ENCODE data around the gene METTL1.

The METTL1 gene

DNA sequence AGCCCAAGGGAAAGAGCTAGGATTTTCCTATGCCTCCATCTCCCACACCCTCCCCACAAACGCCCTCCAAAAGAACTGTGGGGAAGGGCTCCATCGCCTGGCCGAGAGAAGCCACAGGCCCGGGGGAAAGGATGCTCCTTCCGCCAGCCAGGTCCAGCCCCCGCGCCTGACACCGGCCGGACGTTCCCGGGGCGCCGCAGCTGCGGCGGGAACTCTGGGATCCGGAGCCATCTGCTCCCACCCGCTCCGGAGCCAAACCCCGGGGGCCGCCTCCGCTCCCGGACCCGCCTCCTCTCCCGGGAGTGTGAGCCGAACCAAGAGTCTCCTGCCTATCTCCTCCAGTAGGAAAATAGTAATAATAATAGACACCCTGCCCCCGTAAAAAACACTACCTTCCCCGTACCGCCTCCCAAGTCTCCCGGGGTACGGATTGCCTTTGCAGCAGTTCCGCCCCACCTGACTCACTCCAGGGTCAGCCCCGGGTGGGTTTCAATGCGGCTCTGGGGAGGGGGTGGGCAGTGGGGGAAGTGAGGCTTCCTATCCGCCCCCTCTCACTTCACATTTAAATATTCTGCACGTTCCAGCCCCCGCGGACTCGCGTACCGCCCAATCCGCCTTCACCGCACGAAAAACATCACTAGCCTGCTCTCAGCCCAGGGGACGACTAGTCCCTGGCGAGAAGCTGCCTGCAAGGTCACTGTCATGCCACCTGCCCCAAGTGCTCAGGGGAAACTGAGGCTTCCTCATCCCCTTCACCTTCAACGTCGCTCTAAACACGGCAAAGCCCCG, 35.8 kb downstream of the METTL1 start:
- DNase-seq, result peak; percentile 22

GRCh38 chr12:57735198-57735855, 36.6 kb downstream of the METTL1 start:
- DNase-seq, result no peak

GRCh38 chr12:57734591-57734990, 37.3 kb downstream of the METTL1 start:
- DNase-seq, result no peak

GRCh38 chr12:57733928-57734327, 38.0 kb downstream of the METTL1 start:
- DNase-seq, result no peak

DNA sequence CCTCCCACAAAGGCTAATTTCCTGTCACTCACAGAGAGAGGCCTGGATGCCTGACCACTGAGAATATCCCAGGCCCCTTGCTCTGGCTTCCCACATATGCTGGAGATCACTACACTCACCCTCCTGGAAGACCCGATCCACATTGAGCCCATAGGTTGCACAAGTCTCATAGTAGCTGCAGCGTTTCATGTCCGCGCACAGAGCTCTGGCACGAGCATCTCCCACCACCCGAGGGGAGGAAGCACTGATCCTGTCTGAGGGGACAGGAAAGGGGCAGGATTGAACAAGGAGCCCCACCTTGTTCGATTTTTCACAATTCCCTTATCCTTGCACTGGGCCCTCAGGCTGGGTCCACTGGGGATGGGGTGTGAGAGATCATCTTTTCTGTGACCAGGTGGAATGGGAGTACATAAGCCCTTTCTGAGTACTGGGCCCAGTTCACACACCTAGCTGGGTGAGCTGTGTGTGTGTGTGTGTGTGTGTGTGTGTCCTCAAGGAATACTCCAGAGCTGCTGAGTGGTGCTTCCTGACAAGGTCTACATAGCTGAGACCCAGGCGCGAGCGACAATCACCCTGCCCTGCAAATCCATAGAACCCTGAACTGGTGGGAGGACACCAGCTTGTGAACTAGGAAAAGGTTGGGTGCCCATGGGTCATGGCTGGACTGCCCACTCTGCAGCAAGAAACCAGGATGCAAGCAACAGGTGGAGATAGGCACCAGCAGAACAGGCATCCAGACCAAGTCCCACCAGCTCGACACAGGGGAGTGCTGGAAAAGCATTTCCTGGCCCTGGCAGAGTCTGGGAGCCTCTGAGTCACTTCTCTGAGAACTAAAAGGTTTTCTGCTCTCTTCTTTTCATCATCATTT, 38.9 kb downstream of the METTL1 start:
- no peak for DNase-seq

DNA sequence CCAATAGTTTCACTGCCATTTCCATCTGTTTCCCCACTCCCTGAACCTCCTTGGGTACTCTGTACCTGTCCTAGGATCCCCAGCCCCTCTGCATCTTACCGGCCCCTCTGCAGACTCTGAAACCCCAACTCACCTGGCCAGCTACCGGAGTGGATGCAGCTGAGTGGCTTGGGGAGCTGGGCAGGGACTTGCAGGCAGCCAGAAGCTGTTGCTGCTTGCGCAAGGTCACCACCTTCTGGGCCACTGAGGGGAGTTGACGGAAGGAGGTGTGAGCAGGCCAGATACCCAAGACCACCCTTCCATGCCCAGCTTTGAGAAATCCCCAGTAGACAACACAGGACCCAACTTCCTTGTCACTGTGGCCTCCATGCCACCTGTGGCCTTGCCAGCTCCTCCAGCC, 39.6 kb downstream of the METTL1 start:
- no peak for DNase-seq

GRCh38 chr12:57731411-57732080, 40.4 kb downstream of the METTL1 start:
- no peak for DNase-seq

GRCh38 chr12:57730336-57731067, 41.4 kb downstream of the METTL1 start:
- no peak for DNase-seq

DNA sequence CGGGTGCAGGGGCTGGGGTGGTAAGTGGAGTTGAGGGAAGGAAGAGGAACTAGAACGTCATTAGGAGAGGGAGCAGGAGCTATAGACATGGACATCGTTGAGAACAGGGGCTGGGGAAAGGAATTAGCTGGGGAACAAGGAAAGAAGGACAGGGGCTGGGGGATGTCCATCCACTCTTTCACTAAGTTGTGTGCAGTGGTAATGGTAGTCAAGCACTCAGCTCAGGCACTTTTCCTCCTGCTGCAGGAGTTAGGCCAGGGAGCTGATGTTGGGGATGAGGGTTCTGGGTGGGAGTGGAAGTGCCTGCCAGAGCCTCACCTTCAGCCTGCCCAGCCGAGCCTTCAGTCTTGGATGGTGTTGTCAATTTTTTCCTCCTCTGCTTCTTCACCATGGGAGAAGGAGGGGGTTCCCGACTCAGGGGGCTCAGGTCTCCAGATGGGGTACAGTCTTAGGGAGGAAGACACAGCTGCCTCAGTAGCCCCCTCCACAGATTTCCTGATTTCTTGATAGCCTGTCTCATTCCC, 42.5 kb downstream of the METTL1 start:
- no peak for DNase-seq

GRCh38 chr12:57727758-57728395, 44.0 kb downstream of the METTL1 start:
- DNase-seq, result no peak

DNA sequence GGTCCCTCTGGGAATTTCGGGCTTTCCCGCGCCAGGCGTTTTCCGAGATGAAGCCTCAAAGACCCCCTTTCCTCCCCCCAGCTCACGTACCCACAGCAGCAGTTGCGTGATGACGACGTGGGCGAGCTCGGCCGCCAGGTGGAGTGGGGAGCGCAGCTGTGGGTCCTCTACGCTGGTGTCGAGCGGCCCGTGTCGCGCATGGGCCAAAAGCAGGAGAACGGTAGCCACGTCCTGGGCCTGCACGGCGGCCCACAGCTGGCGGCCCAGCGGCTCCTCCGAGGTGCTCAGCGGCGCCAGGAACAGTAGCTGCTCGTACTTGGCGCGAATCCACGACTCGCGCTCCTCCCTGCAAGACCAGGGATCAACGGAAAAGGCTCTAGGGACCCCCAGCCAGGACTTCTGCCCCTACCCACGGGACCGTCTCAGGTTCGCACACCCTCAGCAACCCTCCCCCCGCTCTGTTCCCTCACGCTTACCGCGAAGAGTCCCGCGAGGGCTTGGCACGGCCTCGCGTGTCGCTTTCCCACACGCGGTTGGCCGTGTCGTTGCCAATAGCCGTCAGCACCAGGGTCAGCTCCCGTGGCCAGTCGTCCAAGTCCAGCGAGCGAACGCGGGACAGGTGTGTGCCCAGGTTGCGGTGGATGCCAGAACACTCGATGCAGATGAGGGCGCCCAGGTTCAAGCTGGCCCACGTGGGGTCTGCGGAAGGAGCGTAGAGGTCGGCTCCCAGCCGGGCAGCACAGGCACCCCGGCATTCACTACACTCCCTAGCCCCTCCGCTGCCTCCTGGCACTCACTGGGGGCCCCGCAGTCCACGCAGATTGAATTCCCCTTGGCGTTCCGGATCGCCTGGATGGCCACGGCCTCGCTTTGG, 44.8 kb downstream of the METTL1 start:
- no peak for DNase-seq

GRCh38 chr12:57726151-57726883, 45.6 kb downstream of the METTL1 start:
- peak; percentile 41 for DNase-seq

- no peak for DNase-seq
Measured at GRCh38 chr12:57725851-57726150, 46.1 kb downstream of the METTL1 start.

- DNase-seq, result no peak
Measured at GRCh38 chr12:57724936-57725740, 46.8 kb downstream of the METTL1 start.

DNA sequence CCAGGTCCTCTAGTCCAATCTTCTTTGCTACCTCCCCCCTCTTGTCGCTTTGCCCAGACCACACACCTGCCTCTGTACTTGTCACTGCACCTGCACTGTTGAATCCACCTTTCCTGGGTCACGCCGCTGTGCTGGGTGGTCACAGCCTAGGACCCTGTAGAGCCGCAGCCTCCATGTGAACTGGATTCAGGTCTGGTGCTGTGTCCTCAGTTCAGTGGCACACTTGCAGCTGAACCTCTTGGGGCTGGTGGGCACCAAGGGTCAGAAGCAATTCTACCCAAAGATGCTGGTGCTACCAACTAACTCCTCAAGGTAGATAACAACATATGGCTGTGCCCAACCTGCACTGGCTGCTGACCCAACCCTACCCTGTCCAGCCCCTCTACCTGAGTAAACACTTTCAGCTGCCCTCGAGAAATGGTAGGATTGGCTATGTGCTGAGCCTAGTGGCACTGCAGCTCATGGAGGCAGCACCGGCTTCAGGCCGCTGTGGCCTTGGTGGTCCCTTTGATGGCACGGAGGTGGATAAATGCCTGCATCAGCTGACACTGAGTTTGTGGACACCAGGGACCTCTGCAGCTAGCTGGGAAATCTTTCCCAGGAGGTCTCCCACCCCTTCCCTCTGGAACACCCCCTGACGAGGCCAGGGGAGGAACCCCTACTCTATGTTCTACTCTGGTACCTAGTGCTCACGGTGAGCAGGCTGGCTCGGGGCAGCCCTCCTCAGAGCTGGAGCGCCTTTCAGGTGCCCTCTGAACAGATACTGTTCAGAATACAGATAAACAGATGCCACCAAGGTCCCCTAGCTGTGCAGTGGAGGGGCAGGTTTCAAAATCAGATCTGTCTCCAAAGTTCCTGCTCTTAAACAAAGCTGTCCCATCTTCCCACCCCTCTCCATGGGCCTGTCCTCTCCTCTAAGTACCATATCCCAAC, 47.6 kb downstream of the METTL1 start:
- DNase-seq, result no peak

GRCh38 chr12:57723630-57723962, 48.3 kb downstream of the METTL1 start:
- DNase-seq, result no peak

- peak; percentile 27 for DNase-seq
Measured at GRCh38 chr12:57722716-57723629, 48.9 kb downstream of the METTL1 start.
